PC-9 (cell line): ENCODE measurements around the gene RER1.

Experiments
- EZH2 ChIP-seq: fragments of 200-600 bp; sonication (generic); IDR thresholded peaks from 2 replicates; pipeline ENCODE4 v1.8.0; 2017; ENCODE audit warnings: antibody characterized with exemption, low read depth
- TF ChIP-seq, protein P1 (sequence below): fragments of 200-600 bp; sonication (generic); conservative IDR thresholded peaks from 2 replicates; pipeline ENCODE4 v1.6.1; 2017; ENCODE audit warnings: mixed run types, antibody characterized with exemption, mild to moderate bottlenecking, moderate library complexity

DNA sequence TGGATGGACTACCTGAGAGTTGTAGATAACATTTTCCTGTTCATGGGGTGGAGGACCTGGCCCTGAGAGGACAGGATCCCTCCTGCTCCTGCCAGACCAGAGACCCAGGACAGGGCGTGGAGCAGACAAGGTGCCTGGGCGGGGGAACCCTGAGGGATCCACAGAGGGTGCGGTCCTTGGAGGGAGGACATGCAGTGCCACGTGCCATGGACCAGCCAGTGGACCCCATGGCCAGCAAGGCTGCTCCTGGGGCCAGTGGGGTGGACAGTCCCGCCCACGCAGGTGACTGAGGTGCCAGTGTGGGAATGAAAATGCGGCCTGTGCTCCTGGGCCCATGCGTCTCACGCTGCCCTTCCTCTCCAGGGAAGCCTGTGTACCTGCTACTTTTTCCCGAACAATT, 3.6 kb downstream of the RER1 start:
- TF ChIP-seq, protein P1, sequence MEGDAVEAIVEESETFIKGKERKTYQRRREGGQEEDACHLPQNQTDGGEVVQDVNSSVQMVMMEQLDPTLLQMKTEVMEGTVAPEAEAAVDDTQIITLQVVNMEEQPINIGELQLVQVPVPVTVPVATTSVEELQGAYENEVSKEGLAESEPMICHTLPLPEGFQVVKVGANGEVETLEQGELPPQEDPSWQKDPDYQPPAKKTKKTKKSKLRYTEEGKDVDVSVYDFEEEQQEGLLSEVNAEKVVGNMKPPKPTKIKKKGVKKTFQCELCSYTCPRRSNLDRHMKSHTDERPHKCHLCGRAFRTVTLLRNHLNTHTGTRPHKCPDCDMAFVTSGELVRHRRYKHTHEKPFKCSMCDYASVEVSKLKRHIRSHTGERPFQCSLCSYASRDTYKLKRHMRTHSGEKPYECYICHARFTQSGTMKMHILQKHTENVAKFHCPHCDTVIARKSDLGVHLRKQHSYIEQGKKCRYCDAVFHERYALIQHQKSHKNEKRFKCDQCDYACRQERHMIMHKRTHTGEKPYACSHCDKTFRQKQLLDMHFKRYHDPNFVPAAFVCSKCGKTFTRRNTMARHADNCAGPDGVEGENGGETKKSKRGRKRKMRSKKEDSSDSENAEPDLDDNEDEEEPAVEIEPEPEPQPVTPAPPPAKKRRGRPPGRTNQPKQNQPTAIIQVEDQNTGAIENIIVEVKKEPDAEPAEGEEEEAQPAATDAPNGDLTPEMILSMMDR = no peak
- TF ChIP-seq EZH2 = no peak
